Fibroblast of mammary gland (primary cell): ENCODE measurements around the gene P3R3URF.

Experiments
- DNase-seq: peaks from one replicate; pipeline ENCODE4 v3.0.0-alpha.2; 2010; ENCODE audit warnings: low read depth
- H3K4me3 ChIP-seq: 2 replicates; pipeline ENCODE4 v1.5.1; 2011; ENCODE audit warnings: low read depth, mild to moderate bottlenecking, low read length, moderate library complexity; ENCODE audit not compliant: control insufficient read depth
- CTCF ChIP-seq: conservative IDR thresholded peaks from 2 replicates; pipeline ENCODE4 v1.5.1; 2011; ENCODE audit warnings: low read depth, low read length, inconsistent platforms; ENCODE audit not compliant: control insufficient read depth, insufficient read depth

The P3R3URF gene

GRCh38 chr1:46194641-46195193, 18.4 kb upstream of the P3R3URF start:
- no peak for TF ChIP-seq CTCF
- no peak for DNase-seq

GRCh38 chr1:46193984-46194570, 17.8 kb upstream of the P3R3URF start:
- no peak for DNase-seq

More at GRCh38 chr1:46194641-46195193, 18.4 kb upstream of the P3R3URF start:
- H3K4me3 ChIP-seq, result no peak overlapping the region

GRCh38 chr1:46193285-46193684, 17.0 kb upstream of the P3R3URF start:
- no peak for DNase-seq
- TF ChIP-seq CTCF, result no peak
- H3K4me3 ChIP-seq, result no peak overlapping the region

More at GRCh38 chr1:46193984-46194570, 17.8 kb upstream of the P3R3URF start:
- no peak overlapping the region for H3K4me3 ChIP-seq
- no peak for TF ChIP-seq CTCF

- no peak overlapping the region for H3K4me3 ChIP-seq
- no peak for DNase-seq
- TF ChIP-seq CTCF, result no peak
Observed at GRCh38 chr1:46192171-46192570, 15.9 kb upstream of the P3R3URF start.

DNA sequence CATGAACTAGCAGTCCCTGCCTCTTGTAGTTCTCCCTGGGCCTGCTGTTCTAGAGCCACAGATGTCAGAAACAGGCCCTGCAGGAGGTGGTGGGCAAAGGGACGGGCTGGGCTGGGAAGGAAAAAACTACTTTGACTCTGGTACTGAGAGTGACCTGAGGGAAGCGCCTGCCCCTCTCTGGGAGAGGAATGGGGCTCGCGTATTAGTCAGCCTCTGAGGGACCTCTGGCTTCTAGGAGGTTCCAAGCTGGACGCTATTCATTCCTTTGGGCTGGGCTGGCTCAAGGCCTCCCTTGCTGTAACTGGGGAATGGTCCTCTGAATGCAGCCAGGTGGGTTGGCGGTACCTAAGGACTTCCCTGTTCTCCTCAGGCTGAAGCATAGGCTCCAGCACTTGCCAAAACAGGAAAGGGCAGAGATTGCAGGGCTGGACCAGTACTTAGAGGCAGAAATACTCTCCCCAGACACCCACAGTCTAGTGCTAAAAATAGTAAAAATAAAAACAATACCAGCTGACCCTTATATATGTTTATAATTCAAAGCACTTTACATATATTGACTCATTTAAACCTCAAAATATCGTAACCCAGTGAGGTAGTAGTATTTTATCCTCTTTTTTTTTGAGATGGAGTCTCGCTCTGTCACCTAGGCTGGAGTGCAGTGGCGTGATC, 14.9 kb upstream of the P3R3URF start:
- DNase-seq, result no peak
- H3K4me3 ChIP-seq, result no peak overlapping the region
- TF ChIP-seq CTCF, result no peak

- no peak overlapping the region for H3K4me3 ChIP-seq
- DNase-seq, result no peak
- TF ChIP-seq CTCF, result no peak
Observed at GRCh38 chr1:46190539-46190938, 14.3 kb upstream of the P3R3URF start.
